Skeletal muscle tissue (tissue), 4 donors: Measurements from ENCODE around the gene TMEM187. TPM values are rescaled to one million over a fixed set of nuclear protein-coding genes. Genes with fewer than 3 reads are reported as not detected.

ENCODE experiments used
- H3K27ac ChIP-seq: one replicate; pipeline ENCODE4 v1.7.0; 2013; ENCODE audit warnings: mild to moderate bottlenecking, low read depth, low read length, inconsistent platforms
- H3K27me3 ChIP-seq, 3 donors: one replicate each; pipeline ENCODE4 v1.7.0; 2013; ENCODE audit warnings: low read length in 3 of 3; ENCODE audit not compliant: control insufficient read depth in 3 of 3, insufficient read depth in 3 of 3
- H3K36me3 ChIP-seq, 3 donors: one replicate each; pipeline ENCODE4 v1.7.0; 2013; ENCODE audit warnings: low read length in 3 of 3; ENCODE audit not compliant: control insufficient read depth in 3 of 3, insufficient read depth in 3 of 3
- H3K4me1 ChIP-seq, 3 donors: one replicate each; pipeline ENCODE4 v1.7.0; 2013; ENCODE audit warnings: low read length in 3 of 3, mild to moderate bottlenecking in 3 of 3; ENCODE audit not compliant: control insufficient read depth in 3 of 3, insufficient read depth in 3 of 3
- H3K4me3 ChIP-seq, 3 donors: one replicate each; pipeline ENCODE4 v1.7.0; 2013; ENCODE audit warnings: low read length in 3 of 3
- H3K9ac ChIP-seq, 3 donors: one replicate each; pipeline ENCODE4 v1.7.0; 2013; ENCODE audit warnings: low read length in 3 of 3, mild to moderate bottlenecking in 3 of 3, moderate library complexity in 2 of 3, low read depth in 1 of 3
- H3K9me3 ChIP-seq, 3 donors: one replicate each; pipeline ENCODE4 v1.7.0; 2013; ENCODE audit warnings: low read length in 3 of 3; ENCODE audit not compliant: control insufficient read depth in 3 of 3
- total RNA-seq: library from RNA; depleted of rRNA; stranded (reverse); fragments of >200 nt; gene quantifications from one replicate; pipeline ENCODE4 v1.2.3, GENCODE V29; 2014
- donor health status: Osteomylitis.

The TMEM187 gene
- total RNA-seq, 1 donor from 2014 or later: 2.1 TPM

DNA sequence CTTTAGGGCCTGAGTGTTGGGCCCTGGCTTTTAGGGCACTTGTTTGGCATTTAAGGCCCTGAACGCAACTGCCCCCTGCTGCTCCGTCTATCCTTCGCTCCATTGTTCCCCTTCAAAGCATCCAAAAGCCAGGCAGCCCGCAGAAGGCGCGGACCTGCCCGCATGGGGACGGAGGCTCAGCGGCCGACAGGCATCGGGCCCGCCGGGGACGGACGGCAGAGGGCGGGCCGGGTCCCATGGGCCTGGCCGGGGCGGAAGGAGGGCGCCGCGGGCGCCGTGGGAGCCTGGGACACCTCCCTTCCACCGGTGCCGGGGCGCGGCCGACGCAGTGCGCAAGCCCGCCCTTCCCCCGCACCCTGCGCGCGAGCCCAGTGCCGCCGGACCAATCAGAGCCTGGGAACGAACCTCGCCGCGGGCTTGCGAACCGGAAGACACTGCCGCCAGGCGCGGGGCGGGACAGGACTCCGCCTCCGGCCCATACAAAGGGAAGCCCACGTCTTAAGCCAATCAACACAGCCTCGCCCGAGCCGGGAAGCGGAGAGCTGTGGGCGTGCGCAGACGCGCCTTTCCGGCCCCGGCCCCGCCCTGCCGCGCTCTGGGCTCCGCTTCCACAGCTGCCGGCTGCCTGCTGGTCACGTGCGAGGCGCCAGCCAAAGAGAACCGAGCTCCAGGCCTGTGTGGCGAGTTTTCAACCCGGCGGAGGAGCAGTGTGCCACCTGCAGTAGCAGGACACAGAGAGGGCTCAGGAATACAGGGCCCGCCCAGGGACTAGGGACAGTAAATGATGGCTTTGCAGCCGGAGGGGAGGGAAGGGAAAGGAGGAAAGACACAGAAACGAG lies 44.4 kb upstream of the TMEM187 start:
- peaks cover 17 to 55% (median 30%) of the 10 kb centered on the region in 3 donors for H3K4me1 ChIP-seq

DNA sequence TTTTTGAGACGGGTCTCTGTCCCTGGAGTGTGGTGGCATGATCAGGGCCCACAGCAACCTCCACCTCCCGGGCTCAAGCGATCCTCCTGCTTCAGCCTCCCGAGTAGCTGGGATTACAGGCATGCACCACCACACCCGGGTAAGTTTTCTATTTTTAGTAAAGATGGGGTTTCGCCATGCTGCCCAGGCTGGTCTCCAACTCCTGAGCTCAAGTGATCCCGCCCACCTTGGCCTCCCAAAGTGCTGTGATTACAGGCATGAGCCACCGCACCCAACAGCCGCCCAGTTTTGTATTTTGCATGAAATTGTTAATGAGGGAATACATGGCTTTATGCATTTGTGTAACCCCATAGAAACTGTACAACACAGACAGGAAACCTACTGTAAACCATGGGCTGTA lies 43.7 kb upstream of the TMEM187 start:
- H3K27me3 ChIP-seq: peaks cover 0 to 5% (median 0%) of the 10 kb centered on the region in 3 donors
- peaks cover 17 to 53% (median 29%) of the 10 kb centered on the region in 3 donors for H3K4me1 ChIP-seq
- peak overlapping the region in 1 of 3 donors; percentile 87 for H3K9ac ChIP-seq
- H3K9me3 ChIP-seq: no peaks in the 10 kb centered on the region
- H3K4me3 ChIP-seq: peak overlapping the region in 1 of 3 donors; percentile 55
- no peak overlapping the region for H3K27ac ChIP-seq
- peaks cover 12 to 25% (median 24%) of the 10 kb centered on the region in 3 donors for H3K36me3 ChIP-seq

More for the DNA sequence above, 44.4 kb upstream of the TMEM187 start:
- H3K4me3 ChIP-seq: peak overlapping the region; percentile 68 to 77 (median 77)
- H3K36me3 ChIP-seq: peaks cover 12 to 24% (median 24%) of the 10 kb centered on the region in 3 donors
- peak overlapping the region; percentile 88 for H3K27ac ChIP-seq
- H3K27me3 ChIP-seq: peaks cover 0 to 5% (median 0%) of the 10 kb centered on the region in 3 donors
- no peaks in the 10 kb centered on the region for H3K9me3 ChIP-seq
- H3K9ac ChIP-seq: peak overlapping the region; percentile 85 to 90 (median 87)

DNA sequence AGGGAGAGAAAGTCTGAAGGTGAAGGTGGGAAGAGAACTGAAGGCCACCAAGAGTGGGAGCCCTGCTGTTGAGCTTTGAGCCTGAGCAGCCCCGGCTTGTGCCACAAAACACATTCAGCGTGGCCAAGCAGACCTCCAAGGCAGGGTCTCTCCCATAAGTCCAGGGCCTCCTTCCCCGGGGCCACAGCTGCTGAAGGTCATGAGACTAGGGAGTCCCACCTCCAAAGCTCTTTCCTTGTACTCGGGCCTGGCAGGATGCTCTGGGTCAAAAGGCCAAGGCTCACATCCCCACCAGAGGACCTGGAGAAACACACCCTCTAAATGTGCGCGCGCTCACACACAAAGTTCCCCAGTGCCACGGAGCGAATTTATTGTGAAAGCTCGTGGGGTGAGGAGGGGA lies 43.0 kb upstream of the TMEM187 start:
- no peak overlapping the region for H3K27ac ChIP-seq

DNA sequence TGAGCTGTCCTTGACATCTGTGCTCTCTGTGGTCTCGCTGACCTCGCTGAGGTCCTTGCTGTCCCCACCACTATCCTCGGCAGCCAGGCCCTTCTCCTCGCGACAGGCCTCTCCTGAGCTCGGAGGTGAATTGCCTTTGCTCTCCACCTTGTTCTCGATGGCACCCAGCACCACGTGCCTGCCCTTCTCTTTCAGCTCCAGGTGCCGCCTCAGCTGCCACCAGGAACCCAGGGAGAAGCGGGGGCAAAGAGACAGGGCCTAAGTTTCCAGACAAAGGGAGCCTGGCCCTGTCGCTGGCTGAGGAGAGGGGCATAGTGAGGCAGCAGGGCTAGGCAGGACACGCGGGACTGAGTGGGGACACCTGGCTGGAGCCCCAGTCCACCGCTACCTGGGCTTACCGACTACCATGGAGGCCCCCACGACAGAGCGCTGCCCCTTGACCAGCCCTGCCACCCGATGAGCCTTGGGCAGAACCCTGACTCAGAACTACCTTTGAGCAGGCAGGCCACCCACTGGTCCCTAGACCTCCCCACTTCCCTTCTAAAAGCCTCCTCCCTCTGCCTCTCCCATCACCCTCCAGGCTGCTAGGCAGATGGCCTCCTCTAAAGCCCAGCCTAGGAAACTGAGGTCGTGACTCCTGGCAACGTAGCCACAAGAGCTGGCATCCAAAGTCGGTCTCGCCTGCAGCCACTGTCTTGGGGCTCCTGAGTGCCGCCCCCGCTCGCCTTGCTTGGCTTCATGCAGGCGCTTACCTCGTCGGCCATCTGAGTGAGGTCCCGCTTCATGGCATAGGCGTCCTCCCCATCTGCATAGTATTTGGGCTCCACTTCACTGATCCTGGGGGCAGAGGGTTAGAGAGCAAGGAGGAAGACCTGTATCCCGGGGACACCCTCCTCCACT lies 42.3 kb upstream of the TMEM187 start:
- no peak overlapping the region for H3K9ac ChIP-seq
- no peak overlapping the region for H3K4me3 ChIP-seq
- peaks cover 23 to 54% (median 31%) of the 10 kb centered on the region in 3 donors for H3K4me1 ChIP-seq
- H3K27ac ChIP-seq: no peak overlapping the region
- H3K36me3 ChIP-seq: peaks cover 12 to 25% (median 24%) of the 10 kb centered on the region in 3 donors
- no peaks in the 10 kb centered on the region for H3K9me3 ChIP-seq
- H3K27me3 ChIP-seq: peaks cover 0 to 5% (median 0%) of the 10 kb centered on the region in 3 donors

More for the DNA sequence above, 43.0 kb upstream of the TMEM187 start:
- Histone ChIP-seq H3K36me3 (peaks cover 12 to 25% (median 24%) of the 10 kb centered on the region in 3 donors), H3K9ac (no peak overlapping the region), H3K9me3 (no peaks in the 10 kb centered on the region), H3K4me1 (peaks cover 22 to 56% (median 31%) of the 10 kb centered on the region in 3 donors), H3K4me3 (no peak overlapping the region), H3K27me3 (peaks cover 0 to 5% (median 0%) of the 10 kb centered on the region in 3 donors)

DNA sequence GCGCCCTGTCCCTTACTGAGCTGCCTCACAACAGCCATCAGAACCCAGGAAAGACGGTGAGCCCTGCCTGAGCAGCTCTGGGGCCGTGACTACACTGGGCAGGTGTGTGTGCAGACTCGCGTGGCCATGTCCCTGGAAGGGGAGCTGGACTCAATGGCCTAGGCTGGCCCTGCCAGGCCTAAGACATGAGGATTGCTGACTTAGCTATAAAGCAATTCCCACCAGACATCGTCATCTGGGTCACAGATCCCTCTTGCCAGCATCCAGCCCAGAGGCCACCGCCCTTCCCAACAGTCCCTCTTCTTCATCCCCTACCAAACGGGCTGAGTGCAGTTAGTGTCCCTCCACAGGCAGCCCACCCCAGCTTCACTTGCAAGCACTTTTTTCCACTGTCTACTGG lies 41.4 kb upstream of the TMEM187 start:
- no peak overlapping the region for H3K27ac ChIP-seq
- H3K9ac ChIP-seq: peak overlapping the region in 1 of 3 donors; percentile 40
- H3K36me3 ChIP-seq: peaks cover 12 to 25% (median 24%) of the 10 kb centered on the region in 3 donors
- H3K4me3 ChIP-seq: no peak overlapping the region
- H3K9me3 ChIP-seq: no peaks in the 10 kb centered on the region
- H3K4me1 ChIP-seq: peaks cover 27 to 47% (median 31%) of the 10 kb centered on the region in 3 donors
- H3K27me3 ChIP-seq: no peaks in the 10 kb centered on the region

DNA sequence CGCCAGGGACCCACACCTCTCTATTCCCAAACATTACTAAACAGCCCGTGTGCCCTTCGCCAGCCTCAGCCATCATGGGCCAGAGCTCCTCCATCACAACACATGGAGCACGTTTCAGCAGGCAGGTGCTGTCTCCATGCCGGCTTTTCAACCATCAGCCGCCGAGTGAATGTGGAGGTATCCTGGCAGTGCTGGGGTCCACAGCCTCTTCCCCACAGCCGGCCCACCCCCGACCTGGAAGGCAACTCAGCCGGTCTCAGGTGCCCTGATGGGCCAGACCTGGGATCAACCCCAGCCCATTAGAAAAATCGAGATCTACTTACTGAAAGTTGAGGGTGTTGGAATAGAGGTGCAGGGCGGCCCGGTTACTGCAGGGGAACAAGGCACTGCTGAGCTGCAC lies 40.8 kb upstream of the TMEM187 start:
- H3K36me3 ChIP-seq: peaks cover 12 to 25% (median 24%) of the 10 kb centered on the region in 3 donors
- H3K27ac ChIP-seq: no peak overlapping the region
- no peaks in the 10 kb centered on the region for H3K9me3 ChIP-seq
- peaks cover 22 to 41% (median 26%) of the 10 kb centered on the region in 3 donors for H3K4me1 ChIP-seq
- H3K9ac ChIP-seq: no peak overlapping the region
- no peaks in the 10 kb centered on the region for H3K27me3 ChIP-seq
- H3K4me3 ChIP-seq: no peak overlapping the region

DNA sequence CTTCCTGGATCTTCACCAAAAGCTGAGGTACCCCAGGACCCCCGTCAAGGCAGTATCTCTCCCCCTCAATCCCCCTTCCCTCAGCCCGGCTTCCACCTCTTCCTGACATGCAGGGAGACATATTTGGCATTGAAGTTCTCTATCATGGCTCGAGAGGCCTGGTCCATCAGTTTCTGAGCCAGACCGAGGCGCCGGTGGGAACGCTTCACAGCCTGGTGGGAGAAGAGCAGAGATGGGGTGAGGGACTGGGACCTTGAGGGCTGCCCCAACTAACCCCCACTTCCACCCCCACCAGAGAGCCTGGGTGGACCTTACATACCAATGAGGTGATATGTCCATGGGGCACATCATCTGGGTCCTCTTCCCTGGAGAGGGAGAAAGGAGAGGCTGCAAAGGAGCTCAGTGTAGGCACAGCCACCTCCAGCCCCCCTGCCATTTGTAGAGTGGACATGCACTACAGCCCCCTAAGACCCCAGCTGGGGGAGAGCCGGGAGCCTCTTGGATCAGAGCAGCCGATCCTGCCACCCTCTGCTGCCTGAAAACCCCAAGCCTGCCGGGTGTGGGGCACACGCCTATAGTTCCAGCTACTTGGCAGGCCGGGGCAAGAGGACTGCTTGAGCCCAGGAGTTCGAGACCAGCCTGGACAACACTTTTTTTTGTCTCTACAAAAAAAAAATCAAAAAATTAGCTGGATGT lies 40.2 kb upstream of the TMEM187 start:
- Histone ChIP-seq H3K36me3 (peaks cover 12 to 25% (median 24%) of the 10 kb centered on the region in 3 donors), H3K4me3 (no peak overlapping the region), H3K9ac (no peak overlapping the region), H3K27ac (no peak overlapping the region), H3K27me3 (no peaks in the 10 kb centered on the region), H3K9me3 (no peaks in the 10 kb centered on the region), H3K4me1 (peaks cover 17 to 35% (median 20%) of the 10 kb centered on the region in 3 donors)

DNA sequence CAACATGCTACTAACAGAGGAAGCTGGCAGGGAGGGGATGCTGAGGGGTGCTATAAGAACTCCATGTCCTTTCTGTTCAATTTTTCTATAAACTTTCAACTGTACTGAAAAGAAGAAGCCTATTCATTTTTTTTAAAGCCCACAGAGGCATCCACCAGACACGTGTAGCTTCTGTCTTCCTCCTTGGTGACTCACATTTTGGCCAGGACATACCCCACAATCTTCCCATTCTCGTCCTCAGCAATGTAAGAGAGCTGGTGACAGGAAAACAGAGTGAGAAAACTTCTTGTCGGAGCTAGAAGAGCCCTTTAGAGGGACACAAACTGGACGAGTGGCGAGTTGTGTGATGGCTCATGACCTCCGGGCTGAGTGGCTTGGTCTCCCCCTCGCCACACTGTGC lies 38.8 kb upstream of the TMEM187 start:
- H3K4me1 ChIP-seq: peaks cover 15 to 29% (median 16%) of the 10 kb centered on the region in 3 donors
- peak overlapping the region; percentile 7 for H3K27ac ChIP-seq
- no peaks in the 10 kb centered on the region for H3K27me3 ChIP-seq
- H3K9me3 ChIP-seq: no peaks in the 10 kb centered on the region
- H3K4me3 ChIP-seq: peak overlapping the region; percentile 74 to 80 (median 77)
- peaks cover 12 to 25% (median 24%) of the 10 kb centered on the region in 3 donors for H3K36me3 ChIP-seq
- peak overlapping the region in 2 of 3 donors; percentile 81 to 82 for H3K9ac ChIP-seq

DNA sequence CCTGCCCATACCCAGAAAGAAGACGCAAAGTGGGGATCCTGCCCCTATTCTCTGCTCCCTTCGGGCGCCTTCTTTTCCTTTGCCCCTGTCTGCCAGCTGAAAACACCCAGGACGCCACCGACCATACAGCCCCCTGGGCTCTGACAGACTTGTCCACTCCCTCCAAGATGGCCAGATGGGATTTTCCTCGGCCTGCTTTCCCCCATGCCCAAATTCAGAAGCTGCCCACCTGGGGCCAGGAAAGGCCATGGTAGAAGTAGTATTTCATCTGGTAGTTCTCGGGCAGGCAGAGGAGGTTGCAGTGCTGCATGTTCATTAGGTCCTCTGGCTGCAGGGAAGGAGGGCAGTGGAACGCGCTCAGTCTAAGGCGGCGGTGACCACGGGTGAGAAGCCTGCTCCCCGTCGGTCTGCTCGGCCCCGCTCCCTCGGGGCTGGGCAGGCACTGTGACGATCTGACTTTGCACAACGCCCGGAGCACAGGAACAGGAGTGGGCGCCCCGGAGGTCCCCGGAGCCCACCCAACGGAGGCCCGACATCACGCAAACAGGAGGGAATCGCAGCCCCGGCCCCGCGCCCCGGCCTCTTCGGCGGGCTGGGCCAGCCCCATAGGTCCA lies 38.3 kb upstream of the TMEM187 start:
- peak overlapping the region; percentile 74 to 82 (median 81) for H3K9ac ChIP-seq
- peak overlapping the region; percentile 7 for H3K27ac ChIP-seq
- H3K27me3 ChIP-seq: no peaks in the 10 kb centered on the region
- H3K4me1 ChIP-seq: peaks cover 11 to 24% (median 14%) of the 10 kb centered on the region in 3 donors
- no peaks in the 10 kb centered on the region for H3K9me3 ChIP-seq
- peaks cover 12 to 25% (median 24%) of the 10 kb centered on the region in 3 donors for H3K36me3 ChIP-seq
- H3K4me3 ChIP-seq: peak overlapping the region; percentile 74 to 80 (median 77)
